Measurements from ENCODE around the gene RARG.

RARG gene

GRCh38 chr12:53191885-53192530 lies 40.0 kb downstream of the RARG start:
- Histone ChIP-seq H3K4me3 (ENCODE audit: low read depth, low read length) (no peak overlapping the region), H3K27ac (ENCODE audit: extremely low read depth, low read depth, low read length) (no peak overlapping the region)
- POLR2A ChIA-PET: interaction anchor here (0.9 kb wide), 1 partner anchor 11 kb away, joined by 5 read pairs; the partner anchor contains the start of genes CSAD and ZNF740

GRCh38 chr12:53191096-53191884 lies 40.7 kb downstream of the RARG start:
- Histone ChIP-seq H3K4me1 (ENCODE audit: control insufficient read depth, insufficient read depth, low read length) (no peaks in the 10 kb centered on the region), H3K4me3 (ENCODE audit: low read depth, low read length) (no peak overlapping the region), H3K9me3 (ENCODE audit: control insufficient read depth, insufficient read depth, low read depth, low read length) (no peaks in the 10 kb centered on the region), H3K36me3 (ENCODE audit: control insufficient read depth in 2 of 2, insufficient read depth in 1 of 2, low read length in 2 of 2) (peaks cover 4 to 50% of the 10 kb centered on the region in 2 experiments; a peak in 2 of 3 replicates), H3K27ac (ENCODE audit: extremely low read depth, low read depth, low read length) (no peak overlapping the region)
- TF ChIP-seq RBAK (tag by site-specific recombination; IDR thresholded peaks at IDR 0.05) (no peak), ZSCAN23 (tag by site-specific recombination; IDR thresholded peaks at IDR 0.05) (no peak), ZBTB44 (tag by site-specific recombination; IDR thresholded peaks at IDR 0.05) (no peak), ZNF558 (tag by site-specific recombination; IDR thresholded peaks at IDR 0.05) (no peak), ZNF792 (tag by site-specific recombination; IDR thresholded peaks at IDR 0.05) (no peak), ZNF654 (tag by site-specific recombination; IDR thresholded peaks at IDR 0.05; ENCODE audit: low read depth) (no peak), ZNF513 (tag by site-specific recombination; IDR thresholded peaks at IDR 0.05) (no peak), ZNF830 (tag by site-specific recombination; IDR thresholded peaks at IDR 0.05; ENCODE audit: low read depth) (no peak), ZNF404 (tag by site-specific recombination; IDR thresholded peaks at IDR 0.05) (no peak), CTCF (tag by site-specific recombination; IDR thresholded peaks at IDR 0.05) (no peak), REPIN1 (tag by site-specific recombination; IDR thresholded peaks at IDR 0.05; ENCODE audit: low read depth) (no peak), ZNF155 (tag by site-specific recombination; IDR thresholded peaks at IDR 0.05) (no peak), ZNF423 (tag by site-specific recombination; IDR thresholded peaks at IDR 0.05) (no peak), GFI1B (tag by site-specific recombination; IDR thresholded peaks at IDR 0.05) (no peak), ZNF530 (tag by site-specific recombination; IDR thresholded peaks at IDR 0.05; ENCODE audit: low read depth) (no peak), ZSCAN30 (tag by site-specific recombination; IDR thresholded peaks at IDR 0.05) (no peak), ZNF302 (tag by site-specific recombination; IDR thresholded peaks at IDR 0.05; ENCODE audit: low read depth) (no peak)
- POLR2A ChIA-PET: interaction anchor here (0.9 to 2.3 kb wide), 2 partner anchors 11 kb away, joined by 5 to 9 read pairs; partner anchors contain the start of genes CSAD and ZNF740
- CTCF ChIA-PET: interaction anchor here (0.6 to 7.5 kb wide), 7 partner anchors 10 to 111 kb away, joined by 3 to 94 read pairs (median 3); partner anchors contain the start of genes CSAD and ZNF740

More at GRCh38 chr12:53191885-53192530, 40.0 kb downstream of the RARG start:
- TF ChIP-seq ZNF549 (tag by site-specific recombination; IDR thresholded peaks at IDR 0.05) (no peak), ZNF202 (tag by site-specific recombination; IDR thresholded peaks at IDR 0.05; ENCODE audit: borderline replicate concordance) (no peak), ZSCAN16 (tag by site-specific recombination; IDR thresholded peaks at IDR 0.05) (no peak), ZNF530 (tag by site-specific recombination; IDR thresholded peaks at IDR 0.05; ENCODE audit: low read depth) (no peak)
- Histone ChIP-seq H3K36me3 (ENCODE audit: control insufficient read depth in 2 of 2, insufficient read depth in 1 of 2, low read length in 2 of 2) (peaks cover 0 to 42% of the 10 kb centered on the region in 2 experiments; a peak in 1 of 3 replicates), H3K9me3 (ENCODE audit: control insufficient read depth, insufficient read depth, low read depth, low read length) (no peaks in the 10 kb centered on the region), H3K4me1 (ENCODE audit: control insufficient read depth, insufficient read depth, low read length) (no peaks in the 10 kb centered on the region)
- CTCF ChIA-PET: interaction anchor here (2.7 to 7.5 kb wide), 2 partner anchors 11 to 33 kb away, joined by 16 to 94 read pairs; partner anchors contain the start of genes CSAD and ZNF740

Data from HEK293 (cell line).